Neural cell (in vitro differentiated cells): ENCODE results near the gene FCHSD2. TPM values are rescaled to one million over a fixed set of nuclear protein-coding genes. Genes with fewer than 3 reads are reported as not detected.

Experiments
- H2AFZ ChIP-seq: fragments of 200-600, 300-800 bp; sonication (generic), shearing (Covaris generic); 2 replicates; pipeline ENCODE4 v1.6.0; 2014; ENCODE audit warnings: low read depth, mild to moderate bottlenecking, antibody characterized with exemption, low read length, moderate library complexity
- H3F3A ChIP-seq: fragments of 200-600 bp; shearing (Covaris generic); 2 replicates; pipeline ENCODE4 v1.6.1; 2016; ENCODE audit warnings: mild to moderate bottlenecking, moderate library complexity, mixed read lengths, antibody characterized with exemption, low read length; ENCODE audit not compliant: insufficient read depth, poor library complexity, severe bottlenecking
- H3K27ac ChIP-seq: fragments of 200-600, 300-800 bp; sonication (generic), shearing (Covaris generic); 2 replicates; pipeline ENCODE4 v1.5.1; 2014; ENCODE audit warnings: mild to moderate bottlenecking, low read length, moderate library complexity
- H3K27me3 ChIP-seq: fragments of 300-800, 200-600 bp; sonication (generic), shearing (Covaris generic); 2 replicates; pipeline ENCODE4 v1.6.0; 2014; ENCODE audit warnings: mild to moderate bottlenecking, low read depth, low read length, moderate library complexity; ENCODE audit not compliant: insufficient read depth
- H3K36me3 ChIP-seq: fragments of 300-800, 200-600 bp; sonication (generic), shearing (Covaris generic); 2 replicates; pipeline ENCODE4 v1.5.1; 2014; ENCODE audit warnings: mild to moderate bottlenecking, antibody characterized with exemption, low read length, moderate library complexity; ENCODE audit not compliant: insufficient read depth
- H3K4me2 ChIP-seq: fragments of 300-800, 200-600 bp; sonication (generic), shearing (Covaris generic); 2 replicates; pipeline ENCODE4 v1.6.0; 2014; ENCODE audit warnings: mild to moderate bottlenecking, low read length
- H3K4me3 ChIP-seq: fragments of 300-800, 200-600 bp; sonication (generic), shearing (Covaris generic); 2 replicates; pipeline ENCODE4 v1.5.1; 2014; ENCODE audit warnings: mild to moderate bottlenecking, low read length, moderate library complexity
- H3K79me2 ChIP-seq: fragments of 200-600 bp; shearing (Covaris generic); replicated peaks from 2 replicates; pipeline ENCODE4 v1.6.0; 2014; ENCODE audit warnings: mild to moderate bottlenecking, low read length, moderate library complexity; ENCODE audit not compliant: insufficient read depth
- H3K9ac ChIP-seq: fragments of 300-800, 200-600 bp; sonication (generic), shearing (Covaris generic); 2 replicates; pipeline ENCODE4 v1.6.1; 2016; ENCODE audit warnings: mild to moderate bottlenecking, low read length, mixed read lengths
- H3K9me2 ChIP-seq: fragments of 200-600 bp; shearing (Covaris generic); 2 replicates; pipeline ENCODE4 v1.6.1; 2016; ENCODE audit warnings: mild to moderate bottlenecking, low read length, mixed read lengths; ENCODE audit not compliant: insufficient read depth
- H3K9me3 ChIP-seq: fragments of 200-600, 300-800 bp; sonication (generic), shearing (Covaris generic); 2 replicates; pipeline ENCODE4 v1.6.1; 2016; ENCODE audit warnings: mild to moderate bottlenecking, mixed run types, low read length, moderate library complexity, mixed read lengths
- H4K20me1 ChIP-seq: fragments of 200-600 bp; shearing (Covaris generic); 2 replicates; pipeline ENCODE4 v1.6.1; 2016; ENCODE audit warnings: mild to moderate bottlenecking, mixed run types; ENCODE audit not compliant: insufficient read depth
- EP300 ChIP-seq: fragments of 450-650 bp; conservative IDR thresholded peaks from 2 replicates; pipeline ENCODE4 v1.6.1; 2014; ENCODE audit warnings: antibody characterized with exemption, mild to moderate bottlenecking, moderate library complexity; ENCODE audit not compliant: poor library complexity, severe bottlenecking
- EZH2 ChIP-seq: fragments of 200-600, 300-800 bp; shearing (Covaris generic), sonication (generic); IDR thresholded peaks from 2 replicates; pipeline ENCODE4 v1.6.1; 2014; ENCODE audit warnings: antibody characterized with exemption, low read length, borderline replicate concordance, mild to moderate bottlenecking; ENCODE audit not compliant: insufficient read depth, poor library complexity, severe bottlenecking
- MXI1 ChIP-seq: fragments of 450-650 bp; conservative IDR thresholded peaks from 2 replicates; pipeline ENCODE4 v1.6.1; 2014; ENCODE audit warnings: antibody characterized with exemption, mild to moderate bottlenecking; ENCODE audit not compliant: poor library complexity, severe bottlenecking
- POLR2AphosphoS5 ChIP-seq: IDR thresholded peaks from 2 replicates; pipeline ENCODE4 v1.6.1; 2012
- RAD21 ChIP-seq: fragments of 450-650 bp; conservative IDR thresholded peaks from 2 replicates; pipeline ENCODE4 v1.6.1; 2014; ENCODE audit warnings: antibody characterized with exemption, mild to moderate bottlenecking, moderate library complexity
- SMC3 ChIP-seq: fragments of 450-650 bp; conservative IDR thresholded peaks from 2 replicates; pipeline ENCODE4 v1.6.1; 2014; ENCODE audit warnings: antibody characterized with exemption, mild to moderate bottlenecking, moderate library complexity; ENCODE audit not compliant: poor library complexity
- TAF1 ChIP-seq: IDR thresholded peaks from 2 replicates; pipeline ENCODE4 v1.6.1; 2012; ENCODE audit warnings: low read depth
- polyA plus RNA-seq: library from polyadenylated mRNA; depleted of rRNA; stranded (reverse); fragments of >200 nt; gene quantifications from 2 replicates; pipeline ENCODE4 v1.2.3, GENCODE V29; 2014
- TF ChIP-seq, protein P1 (sequence below): fragments of 450-650 bp; IDR thresholded peaks from 2 replicates; pipeline ENCODE4 v1.5.1; 2014; ENCODE audit warnings: antibody characterized with exemption, mild to moderate bottlenecking, moderate library complexity; ENCODE audit not compliant: poor library complexity, severe bottlenecking
- TF ChIP-seq, protein P2 (sequence below): IDR thresholded peaks from 2 replicates; pipeline ENCODE4 v1.6.1; 2012; ENCODE audit warnings: borderline replicate concordance

FCHSD2 gene
- polyA plus RNA-seq, 1 donor from 2014 or later = 40.8 TPM

DNA sequence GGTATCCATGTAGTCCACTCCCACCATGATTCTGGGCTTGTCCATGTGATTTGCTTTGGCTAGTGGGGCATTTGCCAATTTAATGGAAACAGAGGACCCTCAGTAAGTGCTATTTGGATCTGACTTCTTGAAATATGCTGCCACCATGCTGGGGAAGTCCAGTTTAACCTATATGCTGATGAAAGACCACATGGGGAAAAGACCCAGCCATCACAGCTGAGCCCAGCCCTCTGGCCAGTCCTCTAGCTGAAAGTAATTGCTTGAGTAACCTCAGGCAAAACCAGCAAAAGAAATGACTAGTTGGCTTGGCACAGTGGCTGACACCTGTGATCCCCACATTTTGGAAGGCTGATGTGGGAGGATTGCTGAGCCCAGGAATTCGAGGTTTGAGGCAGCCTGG lies 266.4 kb downstream of the FCHSD2 start:
- H3K27me3 ChIP-seq = no peaks in the 10 kb centered on the region
- no peaks in the 10 kb centered on the region for H3K9me3 ChIP-seq
- H3K36me3 ChIP-seq = no peaks in the 10 kb centered on the region
- H3K9ac ChIP-seq = no peak overlapping the region
- no peaks in the 10 kb centered on the region for H3F3A ChIP-seq
- no peak overlapping the region for H2AFZ ChIP-seq
- H3K4me3 ChIP-seq = no peak overlapping the region
- no peaks in the 10 kb centered on the region for H3K9me2 ChIP-seq
- TF ChIP-seq RAD21 (no peak), MXI1 (no peak), SMC3 (no peak), EZH2 (no peak), POLR2AphosphoS5 (no peak), TAF1 (no peak), EP300 (no peak)
- TF ChIP-seq, protein P1, sequence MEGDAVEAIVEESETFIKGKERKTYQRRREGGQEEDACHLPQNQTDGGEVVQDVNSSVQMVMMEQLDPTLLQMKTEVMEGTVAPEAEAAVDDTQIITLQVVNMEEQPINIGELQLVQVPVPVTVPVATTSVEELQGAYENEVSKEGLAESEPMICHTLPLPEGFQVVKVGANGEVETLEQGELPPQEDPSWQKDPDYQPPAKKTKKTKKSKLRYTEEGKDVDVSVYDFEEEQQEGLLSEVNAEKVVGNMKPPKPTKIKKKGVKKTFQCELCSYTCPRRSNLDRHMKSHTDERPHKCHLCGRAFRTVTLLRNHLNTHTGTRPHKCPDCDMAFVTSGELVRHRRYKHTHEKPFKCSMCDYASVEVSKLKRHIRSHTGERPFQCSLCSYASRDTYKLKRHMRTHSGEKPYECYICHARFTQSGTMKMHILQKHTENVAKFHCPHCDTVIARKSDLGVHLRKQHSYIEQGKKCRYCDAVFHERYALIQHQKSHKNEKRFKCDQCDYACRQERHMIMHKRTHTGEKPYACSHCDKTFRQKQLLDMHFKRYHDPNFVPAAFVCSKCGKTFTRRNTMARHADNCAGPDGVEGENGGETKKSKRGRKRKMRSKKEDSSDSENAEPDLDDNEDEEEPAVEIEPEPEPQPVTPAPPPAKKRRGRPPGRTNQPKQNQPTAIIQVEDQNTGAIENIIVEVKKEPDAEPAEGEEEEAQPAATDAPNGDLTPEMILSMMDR = no peak
- TF ChIP-seq, protein P2, sequence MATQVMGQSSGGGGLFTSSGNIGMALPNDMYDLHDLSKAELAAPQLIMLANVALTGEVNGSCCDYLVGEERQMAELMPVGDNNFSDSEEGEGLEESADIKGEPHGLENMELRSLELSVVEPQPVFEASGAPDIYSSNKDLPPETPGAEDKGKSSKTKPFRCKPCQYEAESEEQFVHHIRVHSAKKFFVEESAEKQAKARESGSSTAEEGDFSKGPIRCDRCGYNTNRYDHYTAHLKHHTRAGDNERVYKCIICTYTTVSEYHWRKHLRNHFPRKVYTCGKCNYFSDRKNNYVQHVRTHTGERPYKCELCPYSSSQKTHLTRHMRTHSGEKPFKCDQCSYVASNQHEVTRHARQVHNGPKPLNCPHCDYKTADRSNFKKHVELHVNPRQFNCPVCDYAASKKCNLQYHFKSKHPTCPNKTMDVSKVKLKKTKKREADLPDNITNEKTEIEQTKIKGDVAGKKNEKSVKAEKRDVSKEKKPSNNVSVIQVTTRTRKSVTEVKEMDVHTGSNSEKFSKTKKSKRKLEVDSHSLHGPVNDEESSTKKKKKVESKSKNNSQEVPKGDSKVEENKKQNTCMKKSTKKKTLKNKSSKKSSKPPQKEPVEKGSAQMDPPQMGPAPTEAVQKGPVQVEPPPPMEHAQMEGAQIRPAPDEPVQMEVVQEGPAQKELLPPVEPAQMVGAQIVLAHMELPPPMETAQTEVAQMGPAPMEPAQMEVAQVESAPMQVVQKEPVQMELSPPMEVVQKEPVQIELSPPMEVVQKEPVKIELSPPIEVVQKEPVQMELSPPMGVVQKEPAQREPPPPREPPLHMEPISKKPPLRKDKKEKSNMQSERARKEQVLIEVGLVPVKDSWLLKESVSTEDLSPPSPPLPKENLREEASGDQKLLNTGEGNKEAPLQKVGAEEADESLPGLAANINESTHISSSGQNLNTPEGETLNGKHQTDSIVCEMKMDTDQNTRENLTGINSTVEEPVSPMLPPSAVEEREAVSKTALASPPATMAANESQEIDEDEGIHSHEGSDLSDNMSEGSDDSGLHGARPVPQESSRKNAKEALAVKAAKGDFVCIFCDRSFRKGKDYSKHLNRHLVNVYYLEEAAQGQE = no peak
- no peaks in the 10 kb centered on the region for H3K79me2 ChIP-seq
- H3K27ac ChIP-seq = no peak overlapping the region
- no peak overlapping the region for H3K4me2 ChIP-seq
- no peaks in the 10 kb centered on the region for H4K20me1 ChIP-seq

- H2AFZ ChIP-seq = no peak overlapping the region
- H3K36me3 ChIP-seq = no peaks in the 10 kb centered on the region
- no peak overlapping the region for H3K27ac ChIP-seq
- H3K9ac ChIP-seq = no peak overlapping the region
- H3K27me3 ChIP-seq = no peaks in the 10 kb centered on the region
- no peak overlapping the region for H3K4me2 ChIP-seq
- TF ChIP-seq TAF1 = no peak
- TF ChIP-seq, protein P1 = no peak
- no peak for TF ChIP-seq EZH2
- no peak for TF ChIP-seq SMC3
- TF ChIP-seq, protein P2 = no peak
- no peaks in the 10 kb centered on the region for H3F3A ChIP-seq
- H3K9me3 ChIP-seq = no peaks in the 10 kb centered on the region
- H3K4me3 ChIP-seq = no peak overlapping the region
- H3K79me2 ChIP-seq = no peaks in the 10 kb centered on the region
- no peaks in the 10 kb centered on the region for H3K9me2 ChIP-seq
- no peaks in the 10 kb centered on the region for H4K20me1 ChIP-seq
These were observed 270.1 kb downstream of the FCHSD2 start for GRCh38 chr11:72872012-72872411.
